Measurements from ENCODE around the gene ITPK1. TPM values are rescaled to one million over a fixed set of nuclear protein-coding genes. Genes with fewer than 3 reads are reported as not detected.

The ITPK1 gene
- total RNA-seq, 3 donors from 2014 or later (not counting 1 experiment from before 2014, with no cell fraction given) = 73.2 to 74.8 (median 74.4) TPM

DNA sequence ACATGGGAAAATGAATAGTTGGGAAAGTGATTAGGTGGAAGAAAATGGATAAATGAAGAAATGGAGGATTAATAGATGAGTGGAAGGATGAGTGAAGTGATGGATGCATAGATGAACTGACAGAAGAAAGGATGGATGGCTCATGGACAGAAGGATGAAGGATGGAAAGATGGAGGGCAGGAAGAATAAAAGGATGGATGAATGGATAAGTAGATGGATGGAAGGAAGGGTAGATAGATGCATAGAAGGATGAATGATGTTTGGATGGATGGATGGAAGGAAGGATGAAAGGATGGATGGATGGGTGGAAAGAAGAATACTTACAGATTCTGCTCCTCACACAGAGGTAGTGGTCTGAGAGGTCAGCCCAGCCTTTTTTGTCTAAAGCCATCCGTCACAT, 228.6 kb downstream of the ITPK1 start:
- Histone ChIP-seq H3K27ac (ENCODE audit: low read length) (no peak overlapping the region), H3K9me3 (ENCODE audit: control insufficient read depth, insufficient read depth, low read length) (no peaks in the 10 kb centered on the region), H3K4me3 (ENCODE audit: low read length) (no peak overlapping the region), H3K36me3 (ENCODE audit: control insufficient read depth, insufficient read depth, low read length) (no peaks in the 10 kb centered on the region), H3K4me1 (ENCODE audit: control insufficient read depth, insufficient read depth, low read length) (no peaks in the 10 kb centered on the region), H3K27me3 (ENCODE audit: control insufficient read depth, insufficient read depth, low read length) (no peaks in the 10 kb centered on the region)
- no peaks in the 10 kb centered on the region for H3K36me3 Mint-ChIP-seq
- intact Hi-C loops (cut with micrococcal nuclease) = no loop called here
- H3K27ac Mint-ChIP-seq = no peak overlapping the region
- DNase-seq (no peak), ATAC-seq (no peak)
- no peaks in the 10 kb centered on the region for H3K9me3 Mint-ChIP-seq
- H3K4me1 Mint-ChIP-seq = no peaks in the 10 kb centered on the region
- 100% methylated on average over 1 of the region's 1 CpG for WGBS (ENCODE audit: insufficient coverage)
- H3K27me3 Mint-ChIP-seq (ENCODE audit: low read depth in 2 of 2) = peaks cover 19 to 28% of the 10 kb centered on the region in 2 donors
- no peak overlapping the region for H3K4me3 Mint-ChIP-seq
- TF ChIP-seq, protein P1, sequence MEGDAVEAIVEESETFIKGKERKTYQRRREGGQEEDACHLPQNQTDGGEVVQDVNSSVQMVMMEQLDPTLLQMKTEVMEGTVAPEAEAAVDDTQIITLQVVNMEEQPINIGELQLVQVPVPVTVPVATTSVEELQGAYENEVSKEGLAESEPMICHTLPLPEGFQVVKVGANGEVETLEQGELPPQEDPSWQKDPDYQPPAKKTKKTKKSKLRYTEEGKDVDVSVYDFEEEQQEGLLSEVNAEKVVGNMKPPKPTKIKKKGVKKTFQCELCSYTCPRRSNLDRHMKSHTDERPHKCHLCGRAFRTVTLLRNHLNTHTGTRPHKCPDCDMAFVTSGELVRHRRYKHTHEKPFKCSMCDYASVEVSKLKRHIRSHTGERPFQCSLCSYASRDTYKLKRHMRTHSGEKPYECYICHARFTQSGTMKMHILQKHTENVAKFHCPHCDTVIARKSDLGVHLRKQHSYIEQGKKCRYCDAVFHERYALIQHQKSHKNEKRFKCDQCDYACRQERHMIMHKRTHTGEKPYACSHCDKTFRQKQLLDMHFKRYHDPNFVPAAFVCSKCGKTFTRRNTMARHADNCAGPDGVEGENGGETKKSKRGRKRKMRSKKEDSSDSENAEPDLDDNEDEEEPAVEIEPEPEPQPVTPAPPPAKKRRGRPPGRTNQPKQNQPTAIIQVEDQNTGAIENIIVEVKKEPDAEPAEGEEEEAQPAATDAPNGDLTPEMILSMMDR (IDR thresholded peaks at IDR 0.05) = no peak

Other genes starting within 250 kb of the ITPK1 start
- gene CHGA, start 192.8 kb downstream of the ITPK1 start, total RNA-seq = not detected
- gene MOAP1, start 69.0 kb upstream of the ITPK1 start, total RNA-seq = 100 to 1,000 TPM in 1 of 3 donors, 10 to 100 TPM in 2; 89.5 to 106 (median 91.4) TPM
- gene LYSET, start 69.4 kb upstream of the ITPK1 start, total RNA-seq = 10 to 100 TPM in 1 of 3 donors, 1 to 10 TPM in 2; 6.1 to 13.1 (median 9.0) TPM
- gene GON7, start 91.1 kb upstream of the ITPK1 start, total RNA-seq = 1 to 10 TPM; 3.2 to 6.6 (median 5.2) TPM
- 10 to 100 TPM; 17.0 to 23.4 (median 18.6) TPM for gene UBR7, start 91.3 kb upstream of the ITPK1 start, total RNA-seq
- 10 to 100 TPM; 32.6 to 41.4 (median 38.7) TPM for gene BTBD7, start 217.1 kb upstream of the ITPK1 start, total RNA-seq
- not detected for gene COX8C, start 231.3 kb upstream of the ITPK1 start, total RNA-seq